Hematopoietic multipotent progenitor cell treated with erythropoietin and hydrocortisone succinate and interleukin-3 and kit ligand, for 6 days (in vitro differentiated cells): ENCODE data around the gene AQP5.
A peak's percentile ranks its signal among the peaks of the same experiment; 100 is the strongest.

ENCODE experiments used
- DNase-seq: peaks from one replicate; pipeline ENCODE4 v3.0.0-alpha.2; 2015

Gene AQP5

DNA sequence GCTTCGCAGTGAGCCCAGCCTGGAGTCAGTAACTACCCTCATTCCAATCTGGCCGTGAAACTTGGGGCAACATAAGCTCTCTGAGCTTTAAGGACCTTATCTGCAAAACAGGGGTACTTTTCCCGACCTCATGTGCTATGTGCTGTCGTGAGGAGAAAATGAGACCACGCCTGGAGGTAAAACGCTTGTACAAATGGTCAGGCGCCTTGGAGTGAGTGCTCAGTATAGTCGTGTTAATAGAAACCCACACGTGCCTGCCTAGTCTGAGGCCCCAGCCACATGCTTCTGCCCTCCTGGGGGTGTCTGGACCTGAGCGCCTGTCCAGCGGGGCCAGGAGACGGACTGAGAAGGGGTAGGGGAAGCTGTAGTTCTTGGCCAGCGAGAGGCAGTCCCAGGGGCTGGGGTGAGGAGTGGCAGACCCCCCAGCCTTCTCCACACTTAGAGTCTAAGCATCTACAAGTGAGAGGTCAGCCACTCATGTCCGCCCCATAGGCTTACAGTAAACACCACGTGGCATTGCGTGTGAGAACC, 4.9 kb downstream of the AQP5 start:
- DNase-seq, result no peak

DNA sequence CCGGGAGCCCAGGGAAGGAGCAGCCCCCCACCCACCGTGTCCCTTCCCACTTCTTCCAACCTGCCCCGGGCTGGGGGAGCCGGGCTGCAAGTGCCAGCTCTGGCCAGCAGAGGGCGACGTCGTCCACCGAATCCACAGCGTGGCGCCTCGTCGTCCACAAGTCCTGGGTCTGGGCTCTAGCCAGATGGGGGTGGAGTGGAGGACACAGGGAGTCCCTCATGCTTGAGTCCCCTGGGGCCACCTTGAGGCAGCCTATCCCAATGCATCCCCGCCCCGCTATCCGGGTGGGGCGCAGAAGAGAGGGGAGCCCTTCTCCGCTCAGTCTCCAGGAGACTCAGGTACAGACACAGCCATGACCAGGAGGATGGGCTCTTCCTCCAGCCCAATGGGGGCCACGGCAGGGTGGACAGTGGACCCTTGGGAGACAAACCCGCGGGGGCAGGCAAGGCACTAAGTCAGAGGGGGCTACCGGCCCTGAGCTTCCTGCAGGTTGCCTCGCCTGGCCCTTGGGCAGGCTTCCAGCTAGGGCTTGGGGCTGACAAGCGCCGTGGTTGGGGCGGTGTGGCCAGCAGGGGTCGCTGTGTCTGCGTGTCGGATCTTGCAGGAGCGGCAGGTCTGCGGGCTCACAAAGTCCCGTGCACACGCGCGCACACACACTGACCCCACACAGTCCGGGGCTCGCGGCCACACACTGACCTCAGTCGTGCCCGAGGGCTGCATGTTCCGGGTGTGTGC, 5.5 kb downstream of the AQP5 start:
- DNase-seq, result peak; percentile 91

DNA sequence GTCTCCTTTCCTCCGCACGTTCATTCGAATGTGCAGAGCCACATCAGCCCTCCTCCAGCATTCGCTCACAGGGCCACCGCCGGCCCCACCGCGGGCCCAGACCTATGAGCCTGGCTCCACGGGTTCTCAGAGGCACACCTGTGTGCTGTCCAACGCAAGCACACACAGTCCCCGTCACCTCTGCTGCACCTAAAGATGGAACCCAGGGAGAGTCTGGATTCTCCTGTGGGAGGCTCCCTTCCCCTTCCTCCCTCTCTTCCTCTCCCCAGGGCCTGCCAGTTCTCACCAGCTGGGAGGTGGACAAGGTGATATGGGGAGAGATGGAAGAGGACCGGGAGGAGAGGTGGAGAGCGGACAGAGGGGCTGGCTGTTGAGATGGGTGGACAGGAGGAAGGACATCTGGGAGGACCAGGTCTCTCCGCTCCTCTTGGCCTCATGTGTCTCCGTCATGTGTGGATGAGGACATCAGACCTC, 6.1 kb downstream of the AQP5 start:
- no peak for DNase-seq

DNA sequence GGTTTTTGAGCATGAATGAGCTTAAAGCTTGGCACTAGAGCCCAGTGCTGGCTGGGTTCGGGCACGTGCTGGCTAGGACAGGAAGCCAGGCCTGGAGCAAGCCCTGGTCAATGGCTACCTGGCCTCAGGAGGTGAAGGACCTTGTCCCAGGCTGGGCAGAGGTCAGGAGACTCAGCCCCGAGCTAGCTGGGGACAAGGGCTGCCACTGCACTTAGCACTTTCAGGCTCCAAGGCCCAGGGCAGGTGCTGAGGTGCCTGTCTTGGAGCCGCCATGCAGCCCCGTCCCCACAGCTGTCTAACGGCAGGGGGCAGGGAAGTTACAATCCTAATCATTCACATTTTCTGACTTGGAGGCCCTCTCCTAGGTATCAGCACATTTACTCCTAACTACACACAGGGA, 6.8 kb downstream of the AQP5 start:
- no peak for DNase-seq

DNA sequence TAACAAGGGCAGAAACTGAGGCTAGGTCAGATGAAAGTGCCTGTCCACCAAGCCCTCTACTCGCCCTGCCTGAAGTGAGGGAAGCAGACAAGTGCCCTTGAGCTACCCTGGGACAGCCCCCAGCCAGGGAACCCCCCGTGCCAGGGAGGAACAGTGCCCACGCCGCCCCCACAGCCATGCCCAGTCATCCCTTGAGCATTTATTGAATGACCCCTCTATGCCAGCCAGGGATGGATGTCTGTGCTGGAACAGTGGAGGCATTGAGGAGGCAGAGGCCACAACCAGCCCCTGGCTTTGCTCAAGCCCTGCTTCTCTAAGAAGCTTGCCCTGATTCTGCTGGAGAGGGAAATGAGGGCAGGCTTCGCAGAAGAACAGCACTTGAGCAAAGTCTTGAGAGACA, 7.4 kb downstream of the AQP5 start:
- no peak for DNase-seq

DNA sequence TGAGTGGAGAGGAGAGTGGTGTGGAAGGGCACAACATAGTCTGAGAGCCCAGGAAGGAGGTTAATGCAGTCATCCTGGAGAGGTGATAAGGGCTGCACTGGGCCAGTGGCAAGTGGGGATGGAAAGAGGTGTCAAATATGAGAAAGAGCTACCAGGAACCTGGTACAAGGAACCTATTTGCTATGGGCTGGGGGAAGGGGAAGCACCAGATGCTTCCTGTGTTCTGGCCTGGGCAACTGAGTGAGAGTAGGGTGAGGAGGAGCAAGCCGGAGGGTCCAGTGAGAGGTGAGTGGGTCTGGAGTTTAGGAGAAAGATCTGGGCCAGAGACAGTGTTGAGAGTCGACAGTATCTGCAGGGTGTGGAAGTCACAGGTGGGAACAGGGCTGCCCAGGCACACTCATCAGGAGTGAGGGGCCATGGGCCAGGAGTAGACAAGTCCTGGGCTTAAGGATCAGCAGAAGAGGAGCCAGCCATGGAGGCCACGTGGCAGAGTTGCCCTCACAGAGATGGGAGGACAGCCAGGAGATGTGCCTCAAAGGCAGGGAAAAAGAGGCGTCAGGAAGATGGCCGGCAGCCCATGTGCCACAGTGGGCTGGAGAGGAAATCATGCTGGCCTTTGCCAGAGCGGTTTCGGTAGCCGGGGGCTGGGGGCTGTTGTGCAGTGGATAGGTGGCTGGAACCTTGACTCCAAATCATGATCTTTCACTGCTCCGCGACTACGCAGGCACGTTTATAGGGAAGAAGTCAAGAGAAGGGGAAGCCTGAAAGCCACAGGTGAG, 8.2 kb downstream of the AQP5 start:
- DNase-seq, result no peak

DNA sequence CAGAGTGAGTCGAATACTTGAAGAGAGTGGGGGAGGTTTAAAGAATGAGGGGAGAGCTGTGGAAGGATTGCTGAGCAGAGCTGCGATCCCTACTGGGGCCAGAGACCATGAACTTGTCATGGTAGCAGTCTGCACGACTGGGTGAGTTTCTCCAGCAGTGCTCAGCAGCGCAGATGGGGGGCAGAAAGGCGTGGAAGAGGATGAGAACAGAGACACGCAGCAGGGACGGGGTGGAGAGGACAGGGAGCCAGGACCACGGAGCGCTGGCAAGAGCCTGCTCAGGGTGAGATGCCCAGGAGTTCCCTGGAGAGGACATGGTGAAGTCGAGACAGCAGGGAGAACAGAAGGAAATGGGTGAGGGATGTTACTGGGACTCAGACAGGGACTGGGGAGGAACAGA, 9.0 kb downstream of the AQP5 start:
- no peak for DNase-seq

DNA sequence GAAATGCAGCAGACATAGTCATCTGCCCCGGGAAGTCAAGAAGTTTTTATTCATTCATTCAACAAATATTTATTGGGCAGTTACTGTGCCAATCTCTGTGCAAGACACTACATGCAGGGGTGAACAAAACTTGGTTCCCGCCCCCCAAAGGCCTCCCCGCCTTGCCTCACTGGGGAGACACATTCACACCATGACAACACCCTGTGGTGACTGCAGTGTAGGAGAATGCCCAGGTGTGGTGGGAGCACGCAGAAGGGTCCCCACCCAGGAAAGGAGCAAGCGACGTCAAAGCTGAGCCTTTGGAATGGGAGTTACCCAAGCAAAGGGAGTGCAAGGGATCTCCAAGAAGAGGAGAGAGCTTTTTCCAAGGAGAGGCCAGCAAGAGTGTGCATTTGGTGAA, 9.5 kb downstream of the AQP5 start:
- no peak for DNase-seq

DNA sequence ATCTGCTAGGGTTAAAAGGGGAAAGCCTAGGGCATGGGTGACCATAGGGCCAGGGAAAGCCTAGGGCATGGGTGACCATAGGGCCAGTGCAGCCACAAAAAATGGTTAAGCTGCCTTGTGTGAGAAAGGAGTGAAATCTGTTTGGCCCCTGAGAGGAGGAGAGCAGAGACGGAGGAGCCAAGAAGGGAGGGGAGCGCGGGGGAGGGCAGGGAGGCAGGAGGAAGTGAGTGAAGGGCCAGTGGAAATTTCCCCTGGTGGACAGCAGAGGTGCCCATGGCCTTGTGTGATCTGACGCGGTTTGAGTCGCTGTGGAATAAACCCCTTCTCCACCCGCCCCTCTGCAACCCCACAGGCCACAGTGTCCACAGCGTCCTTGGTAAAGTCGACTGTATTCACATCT, 10.5 kb downstream of the AQP5 start:
- DNase-seq, result no peak

DNA sequence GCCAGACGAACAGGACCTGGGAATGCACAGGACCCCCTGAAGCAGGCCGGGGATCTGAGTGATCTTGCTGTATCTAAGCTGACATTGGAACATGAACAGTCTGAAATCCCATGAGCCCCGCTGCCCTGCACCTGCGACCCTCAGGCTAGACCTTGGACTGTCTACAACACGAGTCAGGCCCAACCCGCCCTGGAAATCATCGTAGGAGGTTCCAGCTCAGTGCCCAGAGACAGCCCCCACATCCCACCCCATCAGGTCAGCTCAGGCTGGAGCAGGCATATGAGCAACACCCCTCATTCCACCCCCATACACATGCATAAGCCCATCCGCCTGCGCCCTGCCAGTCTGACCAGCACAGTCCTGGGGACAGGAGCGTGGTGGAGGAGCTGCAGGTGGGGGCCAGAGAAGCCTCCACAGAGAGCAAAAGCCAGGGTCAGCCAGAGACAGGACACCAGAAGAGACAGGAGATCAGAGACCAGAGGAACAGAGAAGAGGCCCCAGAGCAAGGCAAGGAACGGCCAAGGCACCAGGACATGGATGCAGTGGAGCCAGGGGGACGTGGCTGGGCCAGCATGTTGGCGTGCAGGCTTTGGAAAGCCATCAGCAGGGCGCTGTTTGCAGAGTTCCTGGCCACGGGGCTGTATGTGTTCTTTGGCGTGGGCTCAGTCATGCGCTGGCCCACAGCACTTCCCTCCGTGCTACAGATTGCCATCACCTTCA, 11.1 kb downstream of the AQP5 start, which contains the start of gene AQP6:
TSS of gene AQP6 (plus strand) at position 307 of the 720 bp plus-strand sequence. CDS start at position 534, 227 bp downstream.
- DNase-seq, result no peak

DNA sequence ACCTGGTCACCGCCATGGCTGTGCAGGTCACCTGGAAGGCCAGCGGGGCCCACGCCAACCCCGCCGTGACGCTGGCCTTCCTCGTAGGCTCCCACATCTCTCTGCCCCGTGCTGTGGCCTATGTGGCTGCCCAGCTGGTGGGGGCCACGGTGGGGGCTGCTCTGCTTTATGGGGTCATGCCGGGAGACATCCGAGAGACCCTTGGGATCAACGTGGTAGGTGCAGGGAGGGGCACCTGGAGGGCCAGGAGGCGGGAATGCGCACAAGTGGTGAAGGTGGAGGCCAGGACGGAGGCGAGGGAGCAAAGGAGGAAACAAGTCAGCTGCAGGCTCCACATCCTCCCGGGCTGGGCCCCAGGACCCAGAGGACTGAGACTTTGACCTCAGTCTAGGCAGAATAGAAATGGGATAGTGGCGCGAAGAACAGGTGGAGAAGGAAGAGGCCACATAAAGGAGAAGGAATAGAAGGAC, 11.7 kb downstream of the AQP5 start:
- no peak for DNase-seq

DNA sequence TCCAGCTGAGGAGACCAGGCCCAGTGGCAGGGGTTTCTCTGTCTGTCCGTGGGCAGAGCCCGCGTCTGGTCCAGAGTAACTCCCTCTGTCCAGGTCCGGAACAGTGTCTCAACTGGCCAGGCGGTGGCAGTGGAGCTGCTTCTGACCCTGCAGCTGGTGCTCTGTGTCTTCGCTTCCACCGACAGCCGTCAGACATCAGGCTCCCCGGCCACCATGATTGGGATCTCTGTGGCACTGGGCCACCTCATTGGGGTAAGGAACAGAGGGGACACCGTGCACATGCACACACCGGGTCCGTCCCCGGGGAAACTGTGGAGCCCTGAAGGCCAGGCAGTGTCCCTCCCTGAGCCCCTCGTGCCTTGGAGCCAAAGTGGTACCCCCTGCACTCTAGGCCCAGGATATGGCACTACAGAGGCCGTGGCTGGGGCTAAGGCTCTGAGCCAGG, 12.6 kb downstream of the AQP5 start:
- DNase-seq, result peak; percentile 33

DNA sequence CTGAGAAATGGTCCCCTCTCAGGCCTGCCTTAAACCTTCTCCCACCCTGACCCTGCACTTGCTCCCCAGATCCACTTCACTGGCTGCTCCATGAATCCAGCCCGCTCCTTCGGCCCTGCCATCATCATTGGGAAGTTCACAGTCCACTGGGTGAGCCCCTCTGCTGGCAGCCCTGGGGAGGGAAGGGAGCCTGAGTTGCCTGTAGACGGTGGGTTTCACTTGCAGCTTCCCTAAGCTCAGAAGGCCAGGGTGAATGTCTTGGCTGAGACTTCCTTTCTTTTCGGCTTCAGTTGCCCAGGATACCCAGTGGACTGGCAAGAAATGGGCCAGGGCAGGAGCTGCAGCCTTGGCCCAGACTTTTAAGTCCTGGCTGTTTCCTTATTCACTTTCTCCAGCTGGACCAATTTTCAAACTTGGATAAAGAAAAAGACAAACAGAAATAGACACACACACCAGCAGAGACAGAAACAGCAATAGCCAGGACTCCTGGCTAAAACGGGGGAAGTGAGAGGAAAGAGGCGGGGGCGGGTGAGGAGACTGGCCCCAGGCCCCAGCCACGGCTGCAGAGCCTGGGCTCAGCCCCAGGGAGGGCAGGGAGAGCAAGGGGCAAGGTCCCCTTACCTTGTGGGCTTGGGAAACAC, 13.1 kb downstream of the AQP5 start:
- DNase-seq, result no peak

DNA sequence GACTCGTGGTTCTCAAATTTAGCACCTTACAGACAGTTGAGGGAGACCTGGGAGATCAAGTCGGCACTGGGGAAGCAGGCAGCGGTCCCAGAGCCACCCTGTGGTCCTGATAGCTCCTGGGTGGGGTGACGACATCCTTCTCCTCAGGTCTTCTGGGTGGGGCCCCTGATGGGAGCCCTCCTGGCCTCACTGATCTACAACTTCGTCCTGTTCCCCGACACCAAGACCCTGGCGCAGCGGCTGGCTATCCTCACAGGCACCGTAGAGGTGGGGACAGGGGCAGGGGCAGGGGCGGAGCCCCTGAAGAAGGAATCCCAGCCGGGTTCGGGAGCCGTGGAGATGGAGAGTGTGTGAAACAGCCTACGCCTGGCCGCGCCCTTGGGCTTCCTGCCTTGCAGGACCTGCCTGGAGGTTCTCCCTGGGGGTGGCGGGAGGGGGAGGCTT, 13.7 kb downstream of the AQP5 start:
- DNase-seq, result no peak

DNA sequence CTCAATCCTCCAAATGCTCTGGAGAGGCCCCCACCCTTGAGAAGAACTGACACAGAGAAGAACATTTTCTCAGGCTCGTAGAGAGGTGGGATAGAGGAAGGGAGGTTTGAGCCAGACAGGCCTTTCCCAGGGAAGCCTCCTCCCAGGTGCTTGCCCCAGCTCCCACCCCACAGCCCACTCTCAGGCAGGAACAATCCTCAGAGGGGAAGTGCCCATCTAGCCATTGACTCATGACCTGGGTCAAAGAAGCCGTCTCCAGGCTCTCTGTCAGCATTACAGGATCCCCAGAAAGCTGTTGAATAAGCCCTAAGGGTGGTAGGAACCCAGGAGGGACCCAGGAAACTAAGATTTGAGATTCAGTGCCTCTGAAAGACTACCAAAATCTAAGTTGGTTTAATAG, 14.9 kb downstream of the AQP5 start:
- DNase-seq, result no peak

DNA sequence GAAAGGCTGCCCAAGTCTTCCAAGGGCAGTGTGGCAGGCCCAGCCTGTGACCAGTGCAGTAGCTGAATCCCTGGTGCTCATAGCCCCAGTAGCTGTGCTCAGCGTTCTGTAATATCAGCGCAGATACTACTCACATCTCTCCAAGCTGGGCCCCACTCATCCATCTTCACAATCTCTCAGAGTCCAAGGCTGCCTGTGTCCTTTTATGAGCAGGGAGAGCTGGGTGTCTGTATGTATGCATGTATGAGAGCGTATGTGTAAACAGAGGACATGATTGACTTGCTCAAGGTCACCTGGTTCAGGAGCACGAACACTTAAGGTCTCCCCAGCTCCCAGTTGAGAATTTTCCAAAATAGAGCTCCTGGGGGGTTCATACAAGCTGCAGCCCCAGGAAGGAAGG, 16.5 kb downstream of the AQP5 start:
- no peak for DNase-seq

DNA sequence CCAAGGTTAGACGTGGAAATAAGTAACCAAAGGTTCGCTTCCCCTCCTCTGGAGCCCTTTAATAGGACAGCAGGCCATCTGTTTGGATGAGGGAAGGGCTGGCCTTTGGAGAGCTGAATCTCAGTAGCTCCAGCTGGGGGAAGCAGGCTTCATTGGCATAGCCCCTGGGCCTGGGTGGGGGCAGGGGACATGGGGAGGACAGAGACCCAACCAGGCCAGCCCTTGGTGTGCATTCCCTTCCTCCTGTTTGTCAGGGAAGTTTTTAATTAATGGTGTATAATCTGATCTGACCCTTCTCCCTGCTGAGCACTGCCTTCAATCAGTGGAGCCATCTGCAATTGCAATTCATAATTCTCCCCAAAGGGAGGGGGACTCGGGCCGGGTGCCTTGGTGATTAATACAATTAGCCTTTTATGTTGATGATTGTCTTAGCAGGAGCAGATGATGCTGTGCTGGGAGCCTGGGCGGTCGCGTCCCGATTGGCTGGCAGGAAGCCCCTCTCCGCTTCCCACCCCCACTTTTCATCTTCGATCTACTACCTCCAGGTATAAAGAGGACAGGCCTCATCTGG, 17.4 kb downstream of the AQP5 start:
- DNase-seq, result no peak

DNA sequence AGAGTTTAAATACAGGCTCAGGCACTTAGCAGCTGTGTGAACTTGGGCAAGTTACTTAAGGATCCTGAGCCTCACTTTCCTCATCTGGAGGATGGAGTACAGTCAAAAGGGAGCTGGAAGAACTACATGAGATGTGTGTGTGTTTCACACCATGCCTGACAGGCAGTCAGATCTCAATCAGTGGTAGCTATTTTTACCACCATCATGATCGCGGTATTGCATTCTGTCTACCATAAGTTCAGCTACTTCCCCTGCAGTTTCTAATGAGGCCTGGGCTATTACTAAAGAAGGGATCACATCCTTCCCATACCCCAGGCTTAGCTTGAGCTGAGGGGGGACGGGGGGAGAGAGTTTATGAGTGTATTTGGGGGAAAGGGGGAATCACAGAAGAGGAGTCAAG, 18.1 kb downstream of the AQP5 start:
- no peak for DNase-seq

DNA sequence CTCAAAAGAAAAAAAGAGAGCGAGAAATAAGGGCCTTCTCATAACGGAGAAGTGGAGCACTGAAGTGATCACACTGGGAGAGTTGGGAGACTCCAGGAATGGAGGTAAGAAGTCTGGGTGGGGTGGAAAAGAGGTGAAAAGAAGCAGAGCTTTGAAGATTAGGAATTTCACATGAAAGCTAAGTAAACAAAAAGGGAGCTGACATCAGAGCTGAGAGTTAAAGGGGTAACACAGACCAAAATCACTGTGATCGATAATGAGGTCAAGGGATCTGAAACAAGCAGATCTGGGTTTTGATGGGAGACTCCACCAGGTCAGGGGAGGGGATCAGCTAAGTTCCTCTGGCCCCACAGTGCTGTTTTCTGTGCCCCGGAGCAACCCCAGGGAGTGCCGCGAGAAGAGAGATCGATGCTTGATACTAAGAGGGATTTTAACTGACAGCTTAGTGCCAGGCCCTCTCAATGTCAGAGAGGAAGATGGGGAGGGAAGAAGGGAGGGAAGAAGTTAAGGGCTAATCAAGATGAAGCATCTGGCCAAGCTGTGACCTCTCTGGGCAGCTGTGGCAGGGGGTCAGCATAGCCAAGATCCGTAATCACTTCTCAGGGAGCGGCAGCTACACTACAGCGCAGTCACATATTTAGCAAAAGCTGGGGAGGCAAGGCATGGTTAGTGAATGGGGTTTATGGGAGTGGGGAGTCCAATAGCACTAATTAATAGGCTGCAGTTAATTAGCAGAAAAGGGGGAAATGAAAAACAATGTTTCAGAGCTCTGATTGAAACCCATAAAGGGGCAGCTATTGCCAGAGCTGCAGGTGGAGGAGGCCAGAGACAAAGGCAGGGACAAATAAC, 19.1 kb downstream of the AQP5 start:
- no peak for DNase-seq

DNA sequence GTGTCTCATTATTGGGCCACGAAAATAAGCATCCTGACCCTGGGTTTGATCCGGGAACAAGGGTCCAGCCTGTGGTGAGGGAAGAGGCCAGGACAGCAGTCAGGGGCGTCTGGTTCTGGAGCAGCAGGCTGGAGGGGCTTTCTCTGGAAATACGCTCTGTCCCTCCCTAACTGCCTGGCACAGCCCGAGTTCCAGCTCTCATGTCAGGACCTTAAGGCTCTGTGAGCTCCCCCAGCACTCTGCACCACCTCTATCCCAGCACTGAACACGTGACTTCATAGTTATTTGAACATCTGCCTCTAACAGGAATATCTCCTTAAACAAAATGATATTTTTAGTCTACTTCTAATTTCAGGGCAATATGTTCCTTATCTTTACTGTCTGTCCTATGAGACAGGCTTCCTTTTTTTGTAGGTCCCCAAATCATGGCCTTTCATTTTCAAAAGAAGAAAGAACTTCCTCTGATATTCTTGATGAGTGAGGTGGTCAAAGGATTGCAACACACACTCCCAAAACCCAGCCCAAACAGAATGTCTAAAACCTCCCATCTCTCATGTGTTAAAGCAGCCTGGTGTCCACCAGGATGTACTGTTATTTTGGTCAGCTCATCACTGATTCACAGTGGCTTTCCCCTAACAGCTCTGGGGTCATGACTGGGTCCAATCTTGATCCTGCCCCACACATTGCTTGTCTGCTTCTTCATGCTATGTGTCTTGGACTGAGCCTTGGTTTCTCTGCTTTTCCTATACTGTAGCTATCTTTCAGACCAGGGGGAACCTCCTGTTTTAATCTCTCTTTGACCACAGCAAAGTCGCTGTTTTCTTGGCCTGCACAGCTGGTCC, 20.8 kb downstream of the AQP5 start:
- DNase-seq, result peak; percentile 40
